Spinal cord (tissue), 10 donors: ENCODE measurements around the gene NUDT19. TPM values are rescaled to one million over a fixed set of nuclear protein-coding genes. Genes with fewer than 3 reads are reported as not detected.
"Not testable (repeated sequence)": the region's sequence is repeated elsewhere in the genome, so short reads cannot be mapped to it uniquely, and the experiment has no call there.

Experiments
- DNase-seq, 6 donors: peaks; one replicate each; pipeline versions ENCODE4 v3.0.0 to v3.0.0-alpha.2; 2013 to 2015; ENCODE audit warnings: low spot score in 6 of 6, low read depth in 4 of 6
- H3K27ac ChIP-seq: one replicate; pipeline ENCODE4 v1.5.1; 2013; ENCODE audit warnings: low read depth, low read length, control low read depth
- H3K27me3 ChIP-seq: one replicate; pipeline ENCODE4 v1.6.1; 2013; ENCODE audit warnings: low read length; ENCODE audit not compliant: control insufficient read depth, insufficient read depth
- H3K36me3 ChIP-seq: one replicate; pipeline ENCODE4 v1.6.1; 2013; ENCODE audit warnings: low read length; ENCODE audit not compliant: control insufficient read depth, insufficient read depth
- H3K4me1 ChIP-seq: one replicate; pipeline ENCODE4 v1.6.1; 2013; ENCODE audit warnings: low read length; ENCODE audit not compliant: control insufficient read depth, insufficient read depth
- H3K4me3 ChIP-seq: one replicate; pipeline ENCODE4 v1.5.1; 2013; ENCODE audit warnings: low read depth, low read length, control low read depth
- H3K9me3 ChIP-seq: one replicate; pipeline ENCODE4 v1.6.1; 2013; ENCODE audit warnings: low read length; ENCODE audit not compliant: control insufficient read depth, insufficient read depth
- whole genome bisulfite sequencing: methylation state at CpG from one replicate; pipeline ENCODE4 v1.1.5; 2013; ENCODE audit warnings: missing lambda C conversion rate; ENCODE audit not compliant: insufficient coverage; 5-methylcytosine and 5-hydroxymethylcytosine counted together
- polyA plus RNA-seq, 2 donors: library from polyadenylated mRNA; unstranded; fragments of 120-200 nt; gene quantifications; one replicate each; pipeline ENCODE4 v1.2.1, GENCODE V29; 2013; ENCODE audit not compliant: insufficient read length in 2 of 2
- total RNA-seq, 2 donors: library from RNA; depleted of rRNA in 1 of 2; stranded (reverse); fragments of 120-200 nt in 1 of 2; fragments of >200 nt in 1 of 2; gene quantifications; one replicate each; pipeline versions ENCODE4 v1.2.3 to v1.2.4, GENCODE V29; 2013 to 2014
- donor health status: healthy.

NUDT19 gene
- total and polyA plus RNA-seq, 4 donors: 5.9 to 8.3 (median 7.8) TPM

- H3K27me3 ChIP-seq, DNase-seq, H3K27ac ChIP-seq, H3K9me3 ChIP-seq, H3K4me3 ChIP-seq, H3K36me3 ChIP-seq: not testable (repeated sequence)
- 96% methylated on average over 3 of the region's 3 CpGs for WGBS
- peaks cover 16% of the 10 kb centered on the region for H3K4me1 ChIP-seq
These were observed 5.2 kb downstream of the NUDT19 start for GRCh38 chr19:32696771-32697170.

- not testable (repeated sequence) for H3K4me1 ChIP-seq, H3K27ac ChIP-seq, H3K4me3 ChIP-seq, DNase-seq, H3K27me3 ChIP-seq, H3K9me3 ChIP-seq, H3K36me3 ChIP-seq
- WGBS: 95% methylated on average over 4 of the region's 7 CpGs
These were observed 8.5 kb downstream of the NUDT19 start for GRCh38 chr19:32700129-32700528.

- no peak for DNase-seq
- WGBS: 77% methylated on average over 3 of the region's 5 CpGs
- H3K4me3 ChIP-seq: no peak overlapping the region
- peaks cover 5% of the 10 kb centered on the region for H3K9me3 ChIP-seq
- no peaks in the 10 kb centered on the region for H3K4me1 ChIP-seq
- peaks cover 3% of the 10 kb centered on the region for H3K36me3 ChIP-seq
- H3K27me3 ChIP-seq: no peaks in the 10 kb centered on the region
- H3K27ac ChIP-seq: no peak overlapping the region
These were observed 10.4 kb downstream of the NUDT19 start for GRCh38 chr19:32702010-32702409.

GRCh38 chr19:32704006-32704405 is 12.4 kb downstream of the NUDT19 start:
- H3K9me3 ChIP-seq, H3K4me1 ChIP-seq, H3K27me3 ChIP-seq, H3K27ac ChIP-seq, H3K36me3 ChIP-seq, DNase-seq, H3K4me3 ChIP-seq: not testable (repeated sequence)
- WGBS: 80% methylated on average over 2 of the region's 2 CpGs

- Histone ChIP-seq H3K4me1 (no peaks in the 10 kb centered on the region), H3K9me3 (peaks cover 5% of the 10 kb centered on the region), H3K4me3 (no peak overlapping the region), H3K27ac (no peak overlapping the region), H3K27me3 (no peaks in the 10 kb centered on the region), H3K36me3 (peaks cover 11% of the 10 kb centered on the region)
- no peak for DNase-seq
- WGBS: 93% methylated on average over 2 of the region's 3 CpGs
These were observed 16.8 kb downstream of the NUDT19 start for GRCh38 chr19:32708457-32708856.

GRCh38 chr19:32709032-32709431 is 17.4 kb downstream of the NUDT19 start:
- Histone ChIP-seq H3K4me3 (no peak overlapping the region), H3K36me3 (peaks cover 13% of the 10 kb centered on the region), H3K27ac (no peak overlapping the region), H3K4me1 (no peaks in the 10 kb centered on the region), H3K27me3 (no peaks in the 10 kb centered on the region), H3K9me3 (peaks cover 1% of the 10 kb centered on the region)
- 88% methylated on average over 4 of the region's 5 CpGs for WGBS
- DNase-seq: no peak

- H3K4me1 ChIP-seq: no peaks in the 10 kb centered on the region
- no peak overlapping the region for H3K4me3 ChIP-seq
- no peak overlapping the region for H3K27ac ChIP-seq
- H3K36me3 ChIP-seq: peaks cover 14% of the 10 kb centered on the region
- DNase-seq: no peak
- H3K9me3 ChIP-seq: no peaks in the 10 kb centered on the region
- no peaks in the 10 kb centered on the region for H3K27me3 ChIP-seq
- WGBS: 95% methylated on average over 4 of the region's 6 CpGs
These were observed 20.1 kb downstream of the NUDT19 start for GRCh38 chr19:32711747-32712146.

- not testable (repeated sequence) for H3K27me3 ChIP-seq, DNase-seq, H3K9me3 ChIP-seq, H3K27ac ChIP-seq, H3K4me3 ChIP-seq, H3K36me3 ChIP-seq, H3K4me1 ChIP-seq
- WGBS: 100% methylated on average over 4 of the region's 7 CpGs
These were observed 24.6 kb downstream of the NUDT19 start for GRCh38 chr19:32716203-32716602.

- no peaks in the 10 kb centered on the region for H3K9me3 ChIP-seq
- H3K36me3 ChIP-seq: peaks cover 9% of the 10 kb centered on the region
- H3K27me3 ChIP-seq: no peaks in the 10 kb centered on the region
- no peak overlapping the region for H3K4me3 ChIP-seq
- H3K4me1 ChIP-seq: no peaks in the 10 kb centered on the region
- WGBS: 82% methylated on average over 3 of the region's 5 CpGs
- peak in 2 of 6 donors; percentile 3 to 7 for DNase-seq
- no peak overlapping the region for H3K27ac ChIP-seq
These were observed 25.9 kb downstream of the NUDT19 start for GRCh38 chr19:32717496-32717895.

- H3K9me3 ChIP-seq: no peaks in the 10 kb centered on the region
- H3K4me1 ChIP-seq: no peaks in the 10 kb centered on the region
- WGBS: 70% methylated on average over 5 of the region's 7 CpGs
- no peaks in the 10 kb centered on the region for H3K27me3 ChIP-seq
- no peak overlapping the region for H3K4me3 ChIP-seq
- no peak for DNase-seq
- no peak overlapping the region for H3K27ac ChIP-seq
- H3K36me3 ChIP-seq: peaks cover 5% of the 10 kb centered on the region
These were observed 26.7 kb downstream of the NUDT19 start for GRCh38 chr19:32718286-32718685.
